GM23338 (cell line): ENCODE data around the gene ARL6IP4. TPM values are rescaled to one million over a fixed set of nuclear protein-coding genes. Genes with fewer than 3 reads are reported as not detected.

Experiments
- ATAC-seq: fragments of 200-7000 bp; cut with Tn5 transposase; 3 replicates; pipeline ENCODE4 v1.9.1; 2020
- DNase-seq: peaks from one replicate; pipeline ENCODE4 v3.0.0-alpha.2; 2015; ENCODE audit warnings: low spot score
- H2AFZ ChIP-seq: fragments of 200-600 bp; sonication (generic); 2 replicates; pipeline ENCODE4 v1.8.0; 2016; ENCODE audit warnings: antibody characterized with exemption, mild to moderate bottlenecking, moderate library complexity
- H3F3A ChIP-seq: fragments of 200-600 bp; sonication (generic); replicated peaks from 2 replicates; pipeline ENCODE4 v1.8.0; 2017; ENCODE audit warnings: antibody characterized with exemption, mixed run types, low read depth
- H3K27ac ChIP-seq: fragments of 200-600 bp; sonication (generic); 2 replicates; pipeline ENCODE4 v1.6.1; 2016; ENCODE audit warnings: low read depth
- H3K27me3 ChIP-seq: fragments of 200-600 bp; sonication (generic); 2 replicates; pipeline ENCODE4 v1.8.0; 2016; ENCODE audit warnings: mild to moderate bottlenecking, mixed run types, moderate library complexity; ENCODE audit not compliant: insufficient read depth
- H3K36me3 ChIP-seq: fragments of 200-600 bp; sonication (generic); 2 replicates; pipeline ENCODE4 v1.8.0; 2016; ENCODE audit warnings: mild to moderate bottlenecking; ENCODE audit not compliant: insufficient read depth
- H3K4me1 ChIP-seq: fragments of 200-600 bp; sonication (generic); 2 replicates; pipeline ENCODE4 v1.8.0; 2016; ENCODE audit warnings: mild to moderate bottlenecking, moderate library complexity; ENCODE audit not compliant: insufficient read depth
- H3K4me2 ChIP-seq: fragments of 200-600 bp; sonication (generic); 2 replicates; pipeline ENCODE4 v1.7.1; 2017; ENCODE audit warnings: mixed run types
- H3K4me3 ChIP-seq: fragments of 200-600 bp; sonication (generic); 2 replicates; pipeline ENCODE4 v1.6.1; 2016; ENCODE audit warnings: mixed run types
- H3K79me2 ChIP-seq: fragments of 200-600 bp; sonication (generic); replicated peaks from 2 replicates; pipeline ENCODE4 v1.8.0; 2017; ENCODE audit warnings: mild to moderate bottlenecking; ENCODE audit not compliant: insufficient read depth
- H3K9me2 ChIP-seq: fragments of 200-600 bp; sonication (generic); 2 replicates; pipeline ENCODE4 v1.8.0; 2017; ENCODE audit not compliant: insufficient read depth
- H4K20me1 ChIP-seq: fragments of 200-600 bp; sonication (generic); replicated peaks from 2 replicates; pipeline ENCODE4 v1.8.0; 2017; ENCODE audit warnings: mild to moderate bottlenecking; ENCODE audit not compliant: insufficient read depth
- H3K27ac Mint-ChIP-seq: 2 replicates; pipeline ENCODE4 v1.8.0; 2020; ENCODE audit warnings: inconsistent platforms, mild to moderate bottlenecking, moderate library complexity, mixed read lengths
- H3K27me3 Mint-ChIP-seq: 3 replicates; pipeline ENCODE4 v1.8.0; 2022; ENCODE audit warnings: low read depth, mild to moderate bottlenecking, moderate library complexity, mixed read lengths, inconsistent platforms; ENCODE audit not compliant: insufficient read depth, poor library complexity
- H3K36me3 Mint-ChIP-seq: 3 replicates; pipeline ENCODE4 v1.8.0; 2021; ENCODE audit warnings: low read depth, mild to moderate bottlenecking, inconsistent platforms, moderate library complexity, mixed read lengths
- H3K4me1 Mint-ChIP-seq: 3 replicates; pipeline ENCODE4 v1.8.0; 2020; ENCODE audit warnings: mild to moderate bottlenecking, inconsistent platforms, mixed read lengths
- H3K4me3 Mint-ChIP-seq: 3 replicates; pipeline ENCODE4 v1.8.0; 2021; ENCODE audit warnings: moderate library complexity, mild to moderate bottlenecking, inconsistent platforms, mixed read lengths
- H3K9me3 Mint-ChIP-seq: 3 replicates; pipeline ENCODE4 v1.8.0; 2020; ENCODE audit warnings: moderate library complexity, mild to moderate bottlenecking, inconsistent platforms, mixed read lengths
- EZH2 ChIP-seq: fragments of 200-600 bp; sonication (generic); IDR thresholded peaks from one replicate; pipeline ENCODE4 v1.8.0; 2017; ENCODE audit warnings: antibody characterized with exemption, mild to moderate bottlenecking, low read depth; ENCODE audit not compliant: unreplicated experiment
- JUNB ChIP-seq: IDR thresholded peaks from one replicate; pipeline ENCODE4 v1.6.1; 2016; ENCODE audit warnings: antibody characterized with exemption; ENCODE audit not compliant: unreplicated experiment
- POLR2AphosphoS5 ChIP-seq: IDR thresholded peaks from 2 replicates; pipeline ENCODE4 v1.6.1; 2016; ENCODE audit warnings: antibody characterized with exemption, low read depth
- STAT1 ChIP-seq: IDR thresholded peaks from one replicate; pipeline ENCODE4 v1.6.1; 2016; ENCODE audit warnings: antibody characterized with exemption; ENCODE audit not compliant: unreplicated experiment
- ZNF331 ChIP-seq: fragments of 250-450 bp; sonication (Bioruptor Pico); IDR thresholded peaks from 2 replicates; pipeline ENCODE4 v1.5.0; 2020; ENCODE audit warnings: low read depth, mild to moderate bottlenecking, moderate library complexity
- polyA plus RNA-seq: library from polyadenylated mRNA; unstranded; fragments of >200 nt; fragmentation: Nextera tagmentation; extraction: Ambion mirVana; gene quantifications from 2 replicates; pipeline ENCODE4 v1.2.1, GENCODE V29; 2016
- total RNA-seq: library from RNA; depleted of rRNA; stranded (reverse); fragments of >200 nt; shearing (Covaris generic); gene quantifications from 2 replicates; pipeline ENCODE4 v1.2.3, GENCODE V29; 2014
- TF ChIP-seq, protein P1 (sequence below), 2 experiments: fragments of 200-600 bp in 1 of 2; sonication (generic) in 1 of 2; conservative IDR thresholded peaks; 2 replicates each; pipeline versions ENCODE4 v1.5.1 to v1.6.1; 2016 to 2017; ENCODE audit warnings: antibody characterized with exemption in 2 of 2, low read depth in 2 of 2, mild to moderate bottlenecking in 2 of 2, moderate library complexity in 1 of 2
- TF ChIP-seq, protein P2 (sequence below): fragments of 250-450 bp; sonication (Bioruptor Pico); IDR thresholded peaks from 2 replicates; pipeline ENCODE4 v1.5.0; 2020; ENCODE audit warnings: mild to moderate bottlenecking, moderate library complexity
- TF ChIP-seq, protein P3 (sequence below): IDR thresholded peaks from 2 replicates; pipeline ENCODE4 v1.6.1; 2016; ENCODE audit warnings: antibody characterized with exemption
- TF ChIP-seq, protein P4 (sequence below): IDR thresholded peaks from one replicate; pipeline ENCODE4 v1.6.1; 2018; ENCODE audit warnings: antibody characterized with exemption; ENCODE audit not compliant: unreplicated experiment

The ARL6IP4 gene
- total and polyA plus RNA-seq, 2 experiments from 2014 or later: 85.5 to 169 TPM

DNA sequence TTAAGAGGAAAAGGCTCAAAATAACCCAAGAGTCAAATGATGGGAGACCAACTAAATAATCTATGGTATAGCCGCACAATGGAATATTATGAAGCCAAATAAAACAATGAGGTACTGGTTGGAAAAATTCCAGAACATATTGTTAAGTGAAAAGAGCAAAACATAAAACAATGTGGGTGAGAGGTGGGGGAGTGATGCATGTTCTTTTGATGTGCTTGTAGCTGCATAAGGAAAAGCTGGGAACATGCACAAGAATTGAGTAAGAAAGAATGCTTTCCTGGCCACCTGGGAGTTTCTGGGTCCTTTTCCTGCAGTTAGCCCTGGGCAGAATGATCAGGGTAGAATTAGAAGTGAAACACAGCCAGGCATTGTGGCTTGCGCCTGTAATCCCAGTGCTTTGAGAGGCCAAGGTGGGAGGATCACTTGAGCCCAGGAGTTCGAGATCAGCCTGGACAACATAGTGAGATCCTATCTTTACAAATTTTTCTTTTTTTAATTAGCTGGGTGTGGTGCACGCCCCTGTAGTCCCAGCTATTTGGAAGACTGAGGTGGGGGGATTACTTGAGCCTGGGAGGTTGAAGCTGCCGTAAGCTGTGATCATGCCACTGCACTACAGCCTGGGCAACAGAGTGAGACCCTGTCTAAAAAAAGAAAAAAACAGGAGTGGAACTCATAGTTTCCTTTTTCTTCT lies 22.1 kb upstream of the ARL6IP4 start:
- no peaks in the 10 kb centered on the region for H3K79me2 ChIP-seq
- no peaks in the 10 kb centered on the region for H3F3A ChIP-seq
- no peak overlapping the region for H2AFZ ChIP-seq
- Mint-ChIP-seq H3K9me3 (no peaks in the 10 kb centered on the region), H3K27ac (no peak overlapping the region), H3K4me1 (no peaks in the 10 kb centered on the region; the same call in 2 of the 3 replicates), H3K36me3 (peaks cover 3% of the 10 kb centered on the region; the same call in 1 of the 3 replicates), H3K4me3 (no peak overlapping the region), H3K27me3 (peaks cover 2% of the 10 kb centered on the region)
- H3K4me3 ChIP-seq: no peak overlapping the region
- DNase-seq (no peak), ATAC-seq (no peak)
- no peaks in the 10 kb centered on the region for H3K27me3 ChIP-seq
- H3K27ac ChIP-seq: no peak overlapping the region
- H4K20me1 ChIP-seq: 0 out of 2 replicates have a peak, but pooled peaks cover 4% of the 10 kb centered on the region
- no peaks in the 10 kb centered on the region for H3K4me1 ChIP-seq
- H3K4me2 ChIP-seq: no peak overlapping the region
- no peaks in the 10 kb centered on the region for H3K36me3 ChIP-seq
- no peak for TF ChIP-seq EZH2
- no peak for TF ChIP-seq POLR2AphosphoS5
- TF ChIP-seq ZNF331 (CRISPR knock-in tag): no peak
- TF ChIP-seq, protein P1, sequence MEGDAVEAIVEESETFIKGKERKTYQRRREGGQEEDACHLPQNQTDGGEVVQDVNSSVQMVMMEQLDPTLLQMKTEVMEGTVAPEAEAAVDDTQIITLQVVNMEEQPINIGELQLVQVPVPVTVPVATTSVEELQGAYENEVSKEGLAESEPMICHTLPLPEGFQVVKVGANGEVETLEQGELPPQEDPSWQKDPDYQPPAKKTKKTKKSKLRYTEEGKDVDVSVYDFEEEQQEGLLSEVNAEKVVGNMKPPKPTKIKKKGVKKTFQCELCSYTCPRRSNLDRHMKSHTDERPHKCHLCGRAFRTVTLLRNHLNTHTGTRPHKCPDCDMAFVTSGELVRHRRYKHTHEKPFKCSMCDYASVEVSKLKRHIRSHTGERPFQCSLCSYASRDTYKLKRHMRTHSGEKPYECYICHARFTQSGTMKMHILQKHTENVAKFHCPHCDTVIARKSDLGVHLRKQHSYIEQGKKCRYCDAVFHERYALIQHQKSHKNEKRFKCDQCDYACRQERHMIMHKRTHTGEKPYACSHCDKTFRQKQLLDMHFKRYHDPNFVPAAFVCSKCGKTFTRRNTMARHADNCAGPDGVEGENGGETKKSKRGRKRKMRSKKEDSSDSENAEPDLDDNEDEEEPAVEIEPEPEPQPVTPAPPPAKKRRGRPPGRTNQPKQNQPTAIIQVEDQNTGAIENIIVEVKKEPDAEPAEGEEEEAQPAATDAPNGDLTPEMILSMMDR (conservative IDR thresholded peaks at IDR 0.05; ENCODE audit: low read depth in 2 of 2): no peak
- TF ChIP-seq STAT1: no peak
- no peak for TF ChIP-seq JUNB
- TF ChIP-seq, protein P2, sequence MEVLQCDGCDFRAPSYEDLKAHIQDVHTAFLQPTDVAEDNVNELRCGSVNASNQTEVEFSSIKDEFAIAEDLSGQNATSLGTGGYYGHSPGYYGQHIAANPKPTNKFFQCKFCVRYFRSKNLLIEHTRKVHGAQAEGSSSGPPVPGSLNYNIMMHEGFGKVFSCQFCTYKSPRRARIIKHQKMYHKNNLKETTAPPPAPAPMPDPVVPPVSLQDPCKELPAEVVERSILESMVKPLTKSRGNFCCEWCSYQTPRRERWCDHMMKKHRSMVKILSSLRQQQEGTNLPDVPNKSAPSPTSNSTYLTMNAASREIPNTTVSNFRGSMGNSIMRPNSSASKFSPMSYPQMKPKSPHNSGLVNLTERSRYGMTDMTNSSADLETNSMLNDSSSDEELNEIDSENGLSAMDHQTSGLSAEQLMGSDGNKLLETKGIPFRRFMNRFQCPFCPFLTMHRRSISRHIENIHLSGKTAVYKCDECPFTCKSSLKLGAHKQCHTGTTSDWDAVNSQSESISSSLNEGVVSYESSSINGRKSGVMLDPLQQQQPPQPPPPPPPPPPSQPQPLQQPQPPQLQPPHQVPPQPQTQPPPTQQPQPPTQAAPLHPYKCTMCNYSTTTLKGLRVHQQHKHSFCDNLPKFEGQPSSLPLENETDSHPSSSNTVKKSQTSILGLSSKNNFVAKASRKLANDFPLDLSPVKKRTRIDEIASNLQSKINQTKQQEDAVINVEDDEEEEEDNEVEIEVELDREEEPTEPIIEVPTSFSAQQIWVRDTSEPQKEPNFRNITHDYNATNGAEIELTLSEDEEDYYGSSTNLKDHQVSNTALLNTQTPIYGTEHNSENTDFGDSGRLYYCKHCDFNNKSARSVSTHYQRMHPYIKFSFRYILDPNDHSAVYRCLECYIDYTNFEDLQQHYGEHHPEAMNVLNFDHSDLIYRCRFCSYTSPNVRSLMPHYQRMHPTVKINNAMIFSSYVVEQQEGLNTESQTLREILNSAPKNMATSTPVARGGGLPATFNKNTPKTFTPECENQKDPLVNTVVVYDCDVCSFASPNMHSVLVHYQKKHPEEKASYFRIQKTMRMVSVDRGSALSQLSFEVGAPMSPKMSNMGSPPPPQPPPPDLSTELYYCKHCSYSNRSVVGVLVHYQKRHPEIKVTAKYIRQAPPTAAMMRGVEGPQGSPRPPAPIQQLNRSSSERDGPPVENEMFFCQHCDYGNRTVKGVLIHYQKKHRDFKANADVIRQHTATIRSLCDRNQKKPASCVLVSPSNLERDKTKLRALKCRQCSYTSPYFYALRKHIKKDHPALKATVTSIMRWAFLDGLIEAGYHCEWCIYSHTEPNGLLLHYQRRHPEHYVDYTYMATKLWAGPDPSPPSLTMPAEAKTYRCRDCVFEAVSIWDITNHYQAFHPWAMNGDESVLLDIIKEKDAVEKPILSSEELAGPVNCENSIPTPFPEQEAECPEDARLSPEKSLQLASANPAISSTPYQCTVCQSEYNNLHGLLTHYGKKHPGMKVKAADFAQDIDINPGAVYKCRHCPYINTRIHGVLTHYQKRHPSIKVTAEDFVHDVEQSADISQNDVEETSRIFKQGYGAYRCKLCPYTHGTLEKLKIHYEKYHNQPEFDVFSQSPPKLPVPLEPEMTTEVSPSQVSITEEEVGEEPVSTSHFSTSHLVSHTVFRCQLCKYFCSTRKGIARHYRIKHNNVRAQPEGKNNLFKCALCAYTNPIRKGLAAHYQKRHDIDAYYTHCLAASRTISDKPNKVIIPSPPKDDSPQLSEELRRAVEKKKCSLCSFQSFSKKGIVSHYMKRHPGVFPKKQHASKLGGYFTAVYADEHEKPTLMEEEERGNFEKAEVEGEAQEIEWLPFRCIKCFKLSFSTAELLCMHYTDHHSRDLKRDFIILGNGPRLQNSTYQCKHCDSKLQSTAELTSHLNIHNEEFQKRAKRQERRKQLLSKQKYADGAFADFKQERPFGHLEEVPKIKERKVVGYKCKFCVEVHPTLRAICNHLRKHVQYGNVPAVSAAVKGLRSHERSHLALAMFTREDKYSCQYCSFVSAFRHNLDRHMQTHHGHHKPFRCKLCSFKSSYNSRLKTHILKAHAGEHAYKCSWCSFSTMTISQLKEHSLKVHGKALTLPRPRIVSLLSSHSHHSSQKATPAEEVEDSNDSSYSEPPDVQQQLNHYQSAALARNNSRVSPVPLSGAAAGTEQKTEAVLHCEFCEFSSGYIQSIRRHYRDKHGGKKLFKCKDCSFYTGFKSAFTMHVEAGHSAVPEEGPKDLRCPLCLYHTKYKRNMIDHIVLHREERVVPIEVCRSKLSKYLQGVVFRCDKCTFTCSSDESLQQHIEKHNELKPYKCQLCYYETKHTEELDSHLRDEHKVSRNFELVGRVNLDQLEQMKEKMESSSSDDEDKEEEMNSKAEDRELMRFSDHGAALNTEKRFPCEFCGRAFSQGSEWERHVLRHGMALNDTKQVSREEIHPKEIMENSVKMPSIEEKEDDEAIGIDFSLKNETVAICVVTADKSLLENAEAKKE (CRISPR knock-in tag): no peak
- TF ChIP-seq, protein P3, sequence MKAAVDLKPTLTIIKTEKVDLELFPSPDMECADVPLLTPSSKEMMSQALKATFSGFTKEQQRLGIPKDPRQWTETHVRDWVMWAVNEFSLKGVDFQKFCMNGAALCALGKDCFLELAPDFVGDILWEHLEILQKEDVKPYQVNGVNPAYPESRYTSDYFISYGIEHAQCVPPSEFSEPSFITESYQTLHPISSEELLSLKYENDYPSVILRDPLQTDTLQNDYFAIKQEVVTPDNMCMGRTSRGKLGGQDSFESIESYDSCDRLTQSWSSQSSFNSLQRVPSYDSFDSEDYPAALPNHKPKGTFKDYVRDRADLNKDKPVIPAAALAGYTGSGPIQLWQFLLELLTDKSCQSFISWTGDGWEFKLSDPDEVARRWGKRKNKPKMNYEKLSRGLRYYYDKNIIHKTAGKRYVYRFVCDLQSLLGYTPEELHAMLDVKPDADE: no peak
- TF ChIP-seq, protein P4, sequence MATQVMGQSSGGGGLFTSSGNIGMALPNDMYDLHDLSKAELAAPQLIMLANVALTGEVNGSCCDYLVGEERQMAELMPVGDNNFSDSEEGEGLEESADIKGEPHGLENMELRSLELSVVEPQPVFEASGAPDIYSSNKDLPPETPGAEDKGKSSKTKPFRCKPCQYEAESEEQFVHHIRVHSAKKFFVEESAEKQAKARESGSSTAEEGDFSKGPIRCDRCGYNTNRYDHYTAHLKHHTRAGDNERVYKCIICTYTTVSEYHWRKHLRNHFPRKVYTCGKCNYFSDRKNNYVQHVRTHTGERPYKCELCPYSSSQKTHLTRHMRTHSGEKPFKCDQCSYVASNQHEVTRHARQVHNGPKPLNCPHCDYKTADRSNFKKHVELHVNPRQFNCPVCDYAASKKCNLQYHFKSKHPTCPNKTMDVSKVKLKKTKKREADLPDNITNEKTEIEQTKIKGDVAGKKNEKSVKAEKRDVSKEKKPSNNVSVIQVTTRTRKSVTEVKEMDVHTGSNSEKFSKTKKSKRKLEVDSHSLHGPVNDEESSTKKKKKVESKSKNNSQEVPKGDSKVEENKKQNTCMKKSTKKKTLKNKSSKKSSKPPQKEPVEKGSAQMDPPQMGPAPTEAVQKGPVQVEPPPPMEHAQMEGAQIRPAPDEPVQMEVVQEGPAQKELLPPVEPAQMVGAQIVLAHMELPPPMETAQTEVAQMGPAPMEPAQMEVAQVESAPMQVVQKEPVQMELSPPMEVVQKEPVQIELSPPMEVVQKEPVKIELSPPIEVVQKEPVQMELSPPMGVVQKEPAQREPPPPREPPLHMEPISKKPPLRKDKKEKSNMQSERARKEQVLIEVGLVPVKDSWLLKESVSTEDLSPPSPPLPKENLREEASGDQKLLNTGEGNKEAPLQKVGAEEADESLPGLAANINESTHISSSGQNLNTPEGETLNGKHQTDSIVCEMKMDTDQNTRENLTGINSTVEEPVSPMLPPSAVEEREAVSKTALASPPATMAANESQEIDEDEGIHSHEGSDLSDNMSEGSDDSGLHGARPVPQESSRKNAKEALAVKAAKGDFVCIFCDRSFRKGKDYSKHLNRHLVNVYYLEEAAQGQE: no peak
- H3K9me2 ChIP-seq: no peaks in the 10 kb centered on the region
